ENCODE measurements around the gene MAS1L.

MAS1L gene

DNA sequence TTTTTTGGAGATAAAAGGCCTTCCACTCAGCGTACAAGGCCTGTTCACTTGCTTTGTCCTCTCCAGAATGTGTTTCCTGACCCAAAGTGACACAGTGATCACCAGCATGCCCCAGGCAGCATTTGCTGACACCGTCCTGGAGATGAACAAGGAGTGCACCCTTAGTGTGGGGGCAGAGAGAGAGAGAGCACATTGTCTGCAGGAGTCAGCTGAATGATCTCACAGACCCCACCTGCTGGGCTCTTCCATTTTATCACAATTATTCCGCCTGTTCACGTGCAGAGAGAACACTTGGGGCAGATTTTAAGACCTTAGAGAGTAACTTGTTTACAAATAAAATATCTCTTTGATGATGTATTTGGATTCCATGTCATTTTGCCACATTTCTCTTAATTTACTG is 22.4 kb upstream of the MAS1L start:
- DNase-seq, result no peak

DNA sequence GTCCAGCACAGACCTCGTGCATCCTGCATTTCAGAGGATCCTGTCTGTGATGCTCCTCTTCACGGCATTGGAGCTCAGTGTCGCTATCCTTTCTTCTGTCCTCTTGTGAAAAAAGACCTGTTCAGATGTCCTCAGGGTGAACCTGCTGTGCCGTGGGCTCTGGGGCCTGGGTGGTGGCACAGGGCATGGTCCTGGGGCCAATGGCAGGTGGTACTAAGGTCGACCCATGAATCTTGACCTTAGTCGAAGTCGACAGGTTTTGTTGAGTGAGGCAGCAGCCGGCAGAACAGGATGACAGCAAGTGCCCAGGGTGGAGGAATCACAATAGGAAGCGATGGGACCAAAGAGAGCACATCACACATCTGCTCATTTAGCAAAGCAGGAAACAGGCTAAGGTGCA is 22.0 kb upstream of the MAS1L start:
- DNase-seq, result no peak

DNA sequence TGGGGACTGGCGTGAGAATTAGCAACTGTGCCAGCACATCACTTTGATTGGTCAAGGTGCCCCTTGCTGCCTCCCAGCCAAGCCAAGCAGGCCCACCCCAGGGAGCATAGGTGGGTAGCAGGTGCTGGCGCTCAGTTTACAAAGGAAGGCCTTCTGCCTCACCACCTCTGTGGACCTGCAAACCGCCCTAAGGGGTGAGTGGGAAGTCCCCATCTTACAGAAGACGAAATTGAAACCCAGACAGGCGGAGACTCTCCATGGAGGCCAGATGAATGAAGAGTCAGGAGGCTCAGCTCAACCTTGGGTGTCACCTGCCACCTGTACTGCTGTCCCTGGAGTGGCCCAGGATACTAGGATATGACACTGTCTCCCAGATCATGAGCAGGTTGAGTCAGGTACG is 21.5 kb upstream of the MAS1L start:
- DNase-seq, result no peak

DNA sequence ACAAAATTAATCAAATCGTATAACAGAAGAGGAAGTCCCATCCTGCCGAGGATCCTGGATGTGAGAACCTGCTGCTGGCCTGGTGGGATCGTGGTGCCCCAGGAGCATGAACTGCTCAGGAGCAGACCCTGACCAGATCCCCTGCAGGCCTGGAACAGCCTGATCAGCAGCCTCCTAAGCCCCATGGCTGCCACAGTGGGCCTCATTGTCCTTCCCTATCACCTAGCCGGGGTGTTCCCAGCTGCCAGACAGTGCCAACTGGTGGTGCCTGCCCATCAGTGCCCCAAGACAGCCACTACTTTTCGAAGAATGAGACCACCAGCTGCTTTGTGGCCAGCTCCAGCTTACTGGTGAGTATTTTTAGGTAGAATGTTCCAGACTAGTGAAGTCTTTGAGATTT is 19.6 kb upstream of the MAS1L start:
- DNase-seq, result no peak

GRCh38 chr6:29506446-29507067 is 18.8 kb upstream of the MAS1L start:
- DNase-seq, result no peak

DNA sequence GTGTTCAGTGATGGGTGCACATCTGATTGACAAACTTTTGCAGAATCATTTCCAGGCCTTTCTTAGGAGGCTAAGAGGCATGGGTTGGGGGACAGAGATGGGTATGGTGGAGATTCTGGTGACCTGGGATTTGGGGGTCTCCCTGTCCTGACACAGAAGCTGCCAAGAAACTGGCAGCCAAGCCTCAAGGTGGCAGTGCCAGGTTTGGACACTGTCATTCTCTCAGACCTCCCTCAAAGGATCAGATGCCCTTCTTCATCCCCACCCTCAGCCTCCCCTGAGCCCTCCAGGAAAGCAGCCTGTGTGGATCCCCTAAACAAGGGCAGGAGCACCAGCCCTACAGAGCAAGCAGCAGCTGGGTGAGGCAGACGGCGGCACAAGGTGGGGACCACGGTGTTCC is 18.1 kb upstream of the MAS1L start:
- DNase-seq, result no peak

DNA sequence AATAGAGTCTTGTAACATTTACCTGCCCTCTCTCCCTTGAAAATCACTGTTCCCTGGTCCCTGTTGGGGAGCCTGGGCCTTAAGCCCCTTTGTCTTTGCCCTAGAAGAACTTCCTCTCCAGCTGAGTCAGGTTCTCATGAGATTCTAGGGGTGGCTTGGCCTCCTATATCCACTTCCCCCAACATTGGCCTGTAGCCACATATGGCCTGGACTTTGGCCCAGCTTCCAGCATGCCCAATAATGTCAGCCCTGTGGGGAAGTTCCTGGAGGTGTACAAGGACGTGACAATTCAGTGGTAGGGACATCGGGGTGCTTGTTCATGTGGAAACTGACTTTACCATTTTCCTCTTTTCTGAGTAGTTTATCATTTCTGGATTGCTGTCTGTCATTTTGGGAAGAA is 17.2 kb upstream of the MAS1L start:
- no peak for DNase-seq

- DNase-seq, result no peak
Measured at GRCh38 chr6:29502597-29502996, 14.8 kb upstream of the MAS1L start.

DNA sequence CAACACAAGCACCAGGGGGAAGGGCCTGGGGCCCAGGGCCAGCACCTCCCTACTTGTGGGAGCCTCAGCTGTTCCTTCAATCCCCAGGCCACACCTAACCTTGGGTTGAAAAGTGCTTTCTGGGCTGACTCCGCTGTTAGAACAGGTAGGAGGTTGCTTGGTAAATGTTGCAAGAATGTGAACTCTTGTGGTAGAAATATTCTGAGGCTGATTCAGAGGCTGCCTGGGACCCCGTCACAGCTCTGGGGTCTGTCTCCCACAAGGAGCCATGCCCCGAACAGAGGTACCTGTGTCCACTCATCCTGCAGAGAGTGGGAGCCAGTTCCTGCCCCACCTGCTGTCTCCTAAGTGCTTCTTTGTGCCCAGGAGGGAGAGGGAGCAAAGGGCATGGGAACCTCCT is 14.4 kb upstream of the MAS1L start:
- DNase-seq, result no peak

GRCh38 chr6:29501106-29501505 is 13.3 kb upstream of the MAS1L start:
- no peak for DNase-seq

DNA sequence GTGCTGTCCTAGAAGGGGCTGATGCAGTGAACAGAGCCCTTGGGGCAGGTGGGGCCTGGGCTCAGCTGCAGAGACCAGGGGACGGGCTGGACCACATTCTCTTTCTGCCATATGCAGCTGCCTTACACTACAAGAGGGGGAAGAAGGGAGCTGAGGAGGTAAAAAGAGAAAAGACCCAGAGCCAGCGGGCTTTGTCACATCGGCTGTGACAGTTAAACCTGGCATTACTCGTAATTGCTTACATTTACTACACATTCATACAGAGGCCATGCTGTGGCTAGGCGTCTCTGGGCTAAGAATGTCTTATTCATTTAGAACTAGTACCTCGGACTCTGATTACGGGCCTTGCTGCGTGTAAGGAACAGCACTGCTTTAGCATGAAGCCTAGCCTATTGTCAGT is 12.8 kb upstream of the MAS1L start:
- DNase-seq, result no peak

GRCh38 chr6:29499704-29500103 is 11.9 kb upstream of the MAS1L start:
- no peak for DNase-seq

DNA sequence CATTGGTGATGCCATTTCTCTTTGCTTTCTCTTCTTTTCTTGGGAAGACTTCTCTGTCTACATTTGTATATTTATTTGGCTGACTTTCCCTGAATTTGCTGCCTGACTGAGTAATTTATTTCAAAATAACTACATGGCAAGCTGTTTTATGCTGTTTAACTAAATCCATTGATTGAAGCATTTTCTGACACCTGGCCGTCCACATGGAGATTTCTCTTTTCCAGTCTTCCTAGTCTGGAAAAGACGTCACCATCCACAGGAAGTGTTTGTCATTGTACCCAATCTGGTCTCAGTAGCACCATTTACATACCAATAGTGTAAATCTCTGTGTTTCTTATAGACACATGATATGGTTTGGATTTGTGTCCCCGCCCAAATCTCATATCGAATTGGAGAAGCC is 9.2 kb upstream of the MAS1L start:
- DNase-seq, result no peak

GRCh38 chr6:29495571-29495970 is 7.8 kb upstream of the MAS1L start:
- DNase-seq, result no peak

- no peak for DNase-seq
Measured at GRCh38 chr6:29494131-29494530, 6.4 kb upstream of the MAS1L start.

GRCh38 chr6:29493261-29493660 is 5.5 kb upstream of the MAS1L start:
- no peak for DNase-seq

- DNase-seq, result no peak
Measured at GRCh38 chr6:29491574-29491973, 3.8 kb upstream of the MAS1L start.

GRCh38 chr6:29490552-29490951 is 2.8 kb upstream of the MAS1L start:
- DNase-seq, result no peak

- DNase-seq, result no peak
Measured at GRCh38 chr6:29490055-29490454, 2.3 kb upstream of the MAS1L start.

DNA sequence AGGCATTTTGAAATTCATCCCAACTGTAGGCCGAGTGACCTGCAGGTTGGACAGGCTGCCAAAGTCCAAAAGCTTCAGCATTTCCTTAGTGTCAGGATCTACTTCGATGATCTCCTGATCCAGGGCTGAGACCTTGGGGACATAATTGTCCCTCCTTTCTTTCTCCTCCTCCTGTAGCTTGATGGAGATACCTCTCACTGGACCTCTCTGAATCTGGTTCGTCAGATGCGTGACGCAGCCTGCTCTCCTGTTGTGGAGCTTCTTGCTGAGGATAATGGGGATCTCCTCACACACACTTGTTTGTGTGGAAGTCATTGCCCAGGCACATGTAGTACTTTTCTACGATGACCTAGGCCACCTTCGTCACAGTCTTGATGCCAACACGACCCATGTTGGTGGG is 1.5 kb upstream of the MAS1L start:
- DNase-seq, result no peak

DNA sequence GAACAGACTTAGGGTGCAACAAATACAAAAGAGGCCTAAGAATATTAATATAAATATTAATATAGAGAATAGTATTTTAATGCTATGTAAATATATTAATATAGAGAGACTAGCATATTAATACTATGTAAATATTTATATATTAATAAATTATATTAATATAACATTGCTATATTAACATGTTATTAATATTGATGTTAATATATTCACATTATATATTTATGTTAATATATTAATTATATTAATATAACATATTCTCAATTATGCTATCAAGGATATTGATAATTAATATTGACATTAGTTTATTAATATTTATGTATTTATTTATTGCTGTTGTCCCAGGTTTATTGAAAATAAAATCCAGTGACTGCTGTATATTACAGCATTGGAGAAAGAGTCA is 1.1 kb upstream of the MAS1L start:
- DNase-seq, result no peak

- DNase-seq, result no peak
Measured at GRCh38 chr6:29487131-29487530, 625 bp downstream of the MAS1L start.

- no peak for DNase-seq
Measured at GRCh38 chr6:29486577-29486976, 1.2 kb downstream of the MAS1L start.

- no peak for DNase-seq
Measured at GRCh38 chr6:29483735-29484134, 4.0 kb downstream of the MAS1L start.

DNA sequence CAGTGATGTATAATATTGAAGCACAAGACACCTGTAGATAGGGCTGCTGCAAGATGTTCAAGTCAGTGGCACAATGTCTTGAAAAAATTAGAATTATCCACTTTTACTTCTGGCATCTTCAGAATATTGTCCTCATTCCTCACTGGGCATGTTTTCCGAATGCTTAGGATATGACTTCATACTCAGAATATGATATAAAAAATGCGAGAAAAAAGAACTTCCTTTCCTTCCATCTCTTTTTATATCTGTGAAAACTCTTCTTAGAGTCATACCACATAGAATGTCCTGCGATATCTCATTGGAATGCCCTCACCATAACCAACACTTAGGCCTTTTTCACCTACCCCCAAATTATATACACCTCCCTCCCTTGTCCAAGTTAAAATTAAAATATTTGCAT is 4.6 kb downstream of the MAS1L start:
- no peak for DNase-seq

DNA sequence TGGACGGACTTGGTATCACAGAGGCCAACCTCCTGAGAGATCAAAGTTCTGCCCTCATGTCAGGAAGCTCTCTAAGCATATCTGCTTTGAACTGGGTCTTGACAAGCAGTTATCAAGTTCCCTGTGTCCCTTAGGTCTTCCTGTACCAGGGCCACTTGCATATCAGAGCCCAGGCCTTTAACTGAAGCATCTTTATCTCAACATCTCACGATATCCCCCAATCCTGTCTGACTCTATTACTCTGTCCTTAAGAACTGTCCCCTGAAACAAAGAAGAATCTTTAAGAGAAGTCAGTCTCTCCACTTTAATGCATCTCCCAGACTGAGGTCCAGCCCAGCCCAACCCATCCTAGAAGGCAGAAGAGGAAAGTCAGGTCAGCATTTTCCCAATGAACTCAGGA is 8.2 kb downstream of the MAS1L start:
- no peak for DNase-seq

All from femur (tissue), 1 donor.